WERI-Rb-1 (cell line): Measurements from ENCODE around the gene EEF1A2.

ENCODE experiments used
- DNase-seq: peaks from one replicate; pipeline ENCODE4 v3.0.0-alpha.2; 2020
- H3K27ac ChIP-seq: fragments of 250-450 bp; sonication (Bioruptor Pico); 2 replicates; pipeline ENCODE4 v1.5.1; 2020; ENCODE audit warnings: mild to moderate bottlenecking, moderate library complexity
- H3K27me3 ChIP-seq: fragments of 250-450 bp; sonication (Bioruptor Pico); 2 replicates; pipeline ENCODE4 v1.5.1; 2021; ENCODE audit warnings: mild to moderate bottlenecking, low read depth, moderate library complexity; ENCODE audit not compliant: insufficient read depth, severe bottlenecking
- H3K36me3 ChIP-seq: fragments of 250-450 bp; sonication (Bioruptor Pico); 2 replicates; pipeline ENCODE4 v1.5.1; 2020; ENCODE audit warnings: mild to moderate bottlenecking, moderate library complexity
- H3K4me3 ChIP-seq: 2 replicates; pipeline ENCODE4 v1.5.1; 2011; ENCODE audit warnings: low read depth, mild to moderate bottlenecking, control low read depth, low read length
- H3K9me3 ChIP-seq: fragments of 250-450 bp; sonication (Bioruptor Pico); 2 replicates; pipeline ENCODE4 v1.5.1; 2021; ENCODE audit warnings: mild to moderate bottlenecking, moderate library complexity; ENCODE audit not compliant: severe bottlenecking
- CTCF ChIP-seq: IDR thresholded peaks from 2 replicates; pipeline ENCODE4 v1.5.1; 2011; ENCODE audit warnings: low read depth, mild to moderate bottlenecking, control low read depth, inconsistent platforms, low read length

EEF1A2 gene

GRCh38 chr20:63498960-63499337 lies at the start of gene EEF1A2:
Gene EEF1A2 (minus strand): TSS chr20:63499083. CDS start chr20:63497763, 1,320 bp downstream.
- Histone ChIP-seq H3K36me3 (peaks cover 33% of the 10 kb centered on the region), H3K27me3 (no peaks in the 10 kb centered on the region), H3K4me3 (peak within 1 kb of the TSS; percentile 88), H3K9me3 (no peaks in the 10 kb centered on the region), H3K27ac (peak within 1 kb of the TSS; percentile 87)
- DNase-seq, result peak; percentile 77
- TF ChIP-seq CTCF, result peak; percentile 40; the same call in 1 of the 2 replicates

GRCh38 chr20:63548542-63548941 lies 49.7 kb upstream of the EEF1A2 start:
- no peak overlapping the region for H3K27ac ChIP-seq
- peak; percentile 24 for DNase-seq
- H3K36me3 ChIP-seq, result no peaks in the 10 kb centered on the region
- no peaks in the 10 kb centered on the region for H3K9me3 ChIP-seq
- H3K27me3 ChIP-seq, result no peaks in the 10 kb centered on the region
- H3K4me3 ChIP-seq, result no peak overlapping the region
- no peak for TF ChIP-seq CTCF

- no peak within 1 kb of the TSS; the same call in 1 of the 2 replicates for H3K27ac ChIP-seq
- no peaks in the 10 kb centered on the region for H3K27me3 ChIP-seq
- no peaks in the 10 kb centered on the region for H3K9me3 ChIP-seq
- TF ChIP-seq CTCF, result no peak
- H3K4me3 ChIP-seq, result no peak within 1 kb of the TSS
- peak; percentile 24 for DNase-seq
- H3K36me3 ChIP-seq, result no peaks in the 10 kb centered on the region
These were observed 49.0 kb upstream of the EEF1A2 start, which contains the start of gene SRMS for GRCh38 chr20:63547725-63548480. Gene SRMS (minus strand): TSS chr20:63547749. CDS start chr20:63547463, 286 bp downstream.

GRCh38 chr20:63546956-63547724 lies 48.3 kb upstream of the EEF1A2 start:
- no peaks in the 10 kb centered on the region for H3K9me3 ChIP-seq
- H3K27me3 ChIP-seq, result no peaks in the 10 kb centered on the region
- DNase-seq, result no peak
- no peak for TF ChIP-seq CTCF
- H3K27ac ChIP-seq, result no peak overlapping the region; the same call in 1 of the 2 replicates
- H3K4me3 ChIP-seq, result no peak overlapping the region
- no peaks in the 10 kb centered on the region for H3K36me3 ChIP-seq

- H3K27me3 ChIP-seq, result no peaks in the 10 kb centered on the region
These were observed 47.5 kb upstream of the EEF1A2 start for GRCh38 chr20:63546256-63546955.

More at GRCh38 chr20:63546256-63546955, 47.5 kb upstream of the EEF1A2 start:
- DNase-seq, result peak; percentile 74
- Histone ChIP-seq H3K9me3 (no peaks in the 10 kb centered on the region), H3K4me3 (no peak overlapping the region), H3K36me3 (no peaks in the 10 kb centered on the region), H3K27ac (peak overlapping the region; percentile 29; the same call in 1 of the 2 replicates)
- TF ChIP-seq CTCF, result no peak
